ENCODE results near the gene CENPT.
A peak's percentile ranks its signal among the peaks of the same experiment; 100 is the strongest.

CENPT gene

GRCh38 chr16:67868290-67868689 is 20.8 kb upstream of the CENPT start:
- TF ChIP-seq ZFX (IDR thresholded peaks at IDR 0.05; ENCODE audit: borderline replicate concordance) (no peak), CTCF (IDR thresholded peaks at IDR 0.05) (no peak)
- H3K27ac ChIP-seq: no peak overlapping the region

- no peak overlapping the region for H3K27ac ChIP-seq
Observed at GRCh38 chr16:67865318-67865717, 17.8 kb upstream of the CENPT start.

DNA sequence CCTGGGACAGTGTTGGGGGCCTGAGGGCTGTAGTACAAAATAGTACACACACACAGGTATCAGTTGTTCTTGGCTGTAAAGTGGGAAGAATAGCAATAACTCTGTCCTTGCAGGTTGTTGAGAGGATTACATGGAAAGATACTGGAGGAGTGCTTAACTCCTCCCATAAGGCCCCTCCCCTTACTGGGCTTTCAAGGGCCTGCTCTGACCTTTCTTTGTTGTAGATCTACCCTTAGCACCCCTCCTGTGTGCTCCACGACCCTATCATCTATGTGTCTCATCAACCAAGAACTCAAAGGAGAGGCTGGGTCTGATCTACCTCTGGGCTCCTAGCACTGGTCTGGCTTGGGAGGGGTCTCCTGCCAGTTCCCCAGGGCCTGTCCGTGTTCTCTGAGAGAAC is 17.1 kb upstream of the CENPT start:
- no peak overlapping the region for H3K27ac ChIP-seq
- TF ChIP-seq CTCF (IDR thresholded peaks at IDR 0.05) (no peak), ZFX (IDR thresholded peaks at IDR 0.05; ENCODE audit: borderline replicate concordance) (no peak)

More at GRCh38 chr16:67865318-67865717, 17.8 kb upstream of the CENPT start:
- TF ChIP-seq CTCF (IDR thresholded peaks at IDR 0.05) (peak; percentile 59), ZFX (IDR thresholded peaks at IDR 0.05; ENCODE audit: borderline replicate concordance) (no peak)

DNA sequence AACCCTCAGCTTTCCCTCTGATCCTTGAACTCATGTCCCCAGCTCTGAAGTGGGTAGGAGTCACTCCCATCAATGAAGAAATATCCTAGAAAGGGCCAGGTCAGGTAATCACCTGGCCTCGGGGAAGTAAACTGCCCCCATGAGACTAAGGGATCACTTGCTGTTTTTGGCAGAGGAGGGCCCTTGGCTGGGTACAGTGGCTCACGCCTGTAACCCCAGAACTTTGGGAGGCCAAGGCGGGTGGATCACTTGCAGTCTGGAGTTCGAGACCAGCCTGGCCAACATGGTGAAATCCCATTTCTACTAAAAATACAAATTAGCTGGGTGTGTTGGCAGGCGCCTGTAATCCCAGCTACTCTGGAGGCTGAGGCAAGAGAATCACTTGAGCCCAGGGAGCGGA is 16.6 kb upstream of the CENPT start:
- H3K27ac ChIP-seq: peak overlapping the region; percentile 17; the same call in 1 of the 2 replicates

DNA sequence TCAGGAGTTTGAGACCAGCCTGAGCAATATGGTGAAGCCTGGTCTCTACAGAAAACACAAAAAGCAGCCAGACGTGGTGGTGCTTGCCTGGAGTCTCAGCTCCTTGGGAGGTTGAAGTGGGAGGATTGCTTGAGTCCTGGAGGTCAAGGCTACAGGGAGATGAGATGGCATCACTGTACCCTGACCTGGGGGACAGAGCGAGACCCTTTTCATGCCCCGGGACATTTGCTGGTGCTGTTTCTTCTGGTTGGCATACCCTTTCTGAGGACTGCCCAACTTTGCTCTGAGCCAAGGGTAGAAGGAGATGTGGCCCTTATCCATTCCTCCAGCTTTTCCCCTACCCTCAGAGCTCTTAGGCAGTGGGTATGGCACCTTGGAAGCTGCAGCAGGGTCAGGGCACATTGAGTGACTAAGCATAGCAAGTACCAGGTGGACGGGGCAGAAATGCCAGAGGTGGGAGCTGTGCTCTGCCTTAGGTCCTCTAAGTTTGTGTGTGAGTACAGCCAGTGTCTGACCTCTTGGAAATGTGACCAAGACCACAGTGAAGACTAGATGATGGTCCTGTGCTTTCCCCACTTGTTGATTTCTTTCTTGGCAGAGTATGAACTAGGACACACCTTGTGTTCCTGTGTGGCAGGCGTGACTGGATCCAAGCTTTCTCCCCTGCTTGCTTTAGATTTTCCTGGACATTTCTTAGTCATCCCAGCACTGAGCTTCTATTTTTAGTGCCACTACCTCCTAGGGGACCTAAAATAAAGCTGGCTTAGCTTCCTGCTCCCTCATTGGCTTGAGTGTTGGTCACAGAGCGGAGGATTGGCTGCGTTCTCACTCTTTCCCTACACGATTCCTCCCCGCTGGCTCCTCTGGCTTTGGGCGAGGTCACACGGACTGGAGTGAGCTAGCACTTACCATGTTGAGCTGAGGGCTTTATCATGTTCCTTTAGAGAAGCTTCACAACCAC is 15.4 kb upstream of the CENPT start:
- TF ChIP-seq ZFX (IDR thresholded peaks at IDR 0.05; ENCODE audit: borderline replicate concordance) (no peak), CTCF (IDR thresholded peaks at IDR 0.05) (no peak)
- peak overlapping the region; percentile 17 for H3K27ac ChIP-seq

DNA sequence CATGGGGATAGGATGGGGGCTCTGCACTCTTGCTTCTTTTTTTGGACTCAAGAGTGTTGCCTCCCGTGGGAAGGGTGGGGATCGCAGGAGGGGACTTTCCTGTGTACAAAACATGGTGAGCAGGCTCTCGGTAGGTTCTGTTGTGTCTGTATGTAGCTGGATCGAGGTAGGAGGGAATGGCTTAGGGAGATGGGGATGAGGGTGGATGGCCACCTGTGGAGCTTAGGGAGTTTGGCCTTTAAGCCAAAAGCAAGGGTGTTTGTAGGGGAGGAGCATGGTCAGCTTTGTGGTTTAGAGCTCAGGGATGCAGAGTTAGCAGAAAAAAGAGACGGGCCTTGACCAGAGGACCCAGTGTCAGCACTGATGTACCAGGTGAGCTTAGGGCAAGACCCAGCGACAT is 14.4 kb upstream of the CENPT start:
- peak overlapping the region; percentile 17; the same call in 1 of the 2 replicates for H3K27ac ChIP-seq
- TF ChIP-seq ZFX (IDR thresholded peaks at IDR 0.05; ENCODE audit: borderline replicate concordance): no peak
- no peak for TF ChIP-seq CTCF (IDR thresholded peaks at IDR 0.05)

DNA sequence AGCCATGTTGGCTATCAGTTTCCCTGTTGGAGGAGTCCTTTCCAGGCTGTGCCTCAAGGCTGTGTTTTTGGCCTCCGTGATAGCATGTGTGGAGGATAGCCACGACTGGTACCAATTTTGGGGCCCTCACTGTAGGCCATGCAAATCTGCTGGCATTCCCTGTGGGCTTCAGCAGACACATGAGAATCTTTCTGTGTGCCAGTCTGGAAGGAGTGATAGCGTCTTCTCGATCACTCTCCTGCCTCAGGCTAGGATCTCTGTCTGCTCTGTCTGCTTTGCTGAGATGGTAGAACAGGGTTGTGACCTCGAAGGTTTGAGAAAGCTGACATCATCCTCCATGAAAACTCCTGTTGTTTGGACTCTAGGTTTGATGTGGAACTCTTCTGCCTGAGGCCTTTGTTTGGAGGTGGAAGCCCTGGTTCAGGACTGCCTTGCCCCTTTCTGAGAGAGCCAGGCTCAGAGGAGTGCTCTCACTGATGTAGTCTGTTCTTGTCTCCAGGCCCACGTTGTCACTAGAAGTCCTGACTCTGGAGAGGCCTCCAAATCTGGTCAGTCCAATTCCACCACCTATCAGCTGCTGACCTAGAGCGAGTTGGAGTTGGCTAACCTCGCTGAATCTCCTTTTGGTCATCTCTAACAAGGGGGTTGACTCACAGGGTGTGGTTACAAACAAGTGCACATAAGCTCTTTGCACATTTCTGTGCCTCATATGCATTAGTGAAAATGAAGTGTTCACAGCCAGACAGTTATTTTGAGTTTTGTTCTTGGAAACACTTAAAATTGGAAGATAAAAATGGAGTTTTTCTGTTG is 13.3 kb upstream of the CENPT start:
- H3K27ac ChIP-seq: peak overlapping the region; percentile 15; the same call in 1 of the 2 replicates
- no peak for TF ChIP-seq ZFX (IDR thresholded peaks at IDR 0.05; ENCODE audit: borderline replicate concordance)
- no peak for TF ChIP-seq CTCF (IDR thresholded peaks at IDR 0.05)
